Measurements from ENCODE around the gene TBL1Y. TPM values are rescaled to one million over a fixed set of nuclear protein-coding genes. Genes with fewer than 3 reads are reported as not detected.

The TBL1Y gene
- total RNA-seq, 1 donor from 2014 or later, result 1.2 TPM

GRCh38 chrY:6995987-6996386, 85.5 kb downstream of the TBL1Y start:
- peak; percentile 73 for DNase-seq (ENCODE audit: low read depth)

GRCh38 chrY:6997503-6998066, 87.1 kb downstream of the TBL1Y start:
- DNase-seq (ENCODE audit: low read depth), result no peak
- TF ChIP-seq, protein P1, sequence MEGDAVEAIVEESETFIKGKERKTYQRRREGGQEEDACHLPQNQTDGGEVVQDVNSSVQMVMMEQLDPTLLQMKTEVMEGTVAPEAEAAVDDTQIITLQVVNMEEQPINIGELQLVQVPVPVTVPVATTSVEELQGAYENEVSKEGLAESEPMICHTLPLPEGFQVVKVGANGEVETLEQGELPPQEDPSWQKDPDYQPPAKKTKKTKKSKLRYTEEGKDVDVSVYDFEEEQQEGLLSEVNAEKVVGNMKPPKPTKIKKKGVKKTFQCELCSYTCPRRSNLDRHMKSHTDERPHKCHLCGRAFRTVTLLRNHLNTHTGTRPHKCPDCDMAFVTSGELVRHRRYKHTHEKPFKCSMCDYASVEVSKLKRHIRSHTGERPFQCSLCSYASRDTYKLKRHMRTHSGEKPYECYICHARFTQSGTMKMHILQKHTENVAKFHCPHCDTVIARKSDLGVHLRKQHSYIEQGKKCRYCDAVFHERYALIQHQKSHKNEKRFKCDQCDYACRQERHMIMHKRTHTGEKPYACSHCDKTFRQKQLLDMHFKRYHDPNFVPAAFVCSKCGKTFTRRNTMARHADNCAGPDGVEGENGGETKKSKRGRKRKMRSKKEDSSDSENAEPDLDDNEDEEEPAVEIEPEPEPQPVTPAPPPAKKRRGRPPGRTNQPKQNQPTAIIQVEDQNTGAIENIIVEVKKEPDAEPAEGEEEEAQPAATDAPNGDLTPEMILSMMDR (conservative IDR thresholded peaks at IDR 0.05; ENCODE audit: low read depth, low read length), result no peak
- H3K4me3 ChIP-seq (ENCODE audit: low read depth, low read length), result no peak overlapping the region

More at GRCh38 chrY:6995987-6996386, 85.5 kb downstream of the TBL1Y start:
- H3K4me3 ChIP-seq (ENCODE audit: low read depth, low read length), result no peak overlapping the region
- TF ChIP-seq, protein P1 (conservative IDR thresholded peaks at IDR 0.05; ENCODE audit: low read depth, low read length), result no peak

GRCh38 chrY:6999905-7000304, 89.4 kb downstream of the TBL1Y start:
- H3K4me3 ChIP-seq (ENCODE audit: low read depth, low read length), result no peak overlapping the region
- TF ChIP-seq, protein P1 (conservative IDR thresholded peaks at IDR 0.05; ENCODE audit: low read depth, low read length), result no peak
- no peak for DNase-seq (ENCODE audit: low read depth)

- TF ChIP-seq, protein P1 (conservative IDR thresholded peaks at IDR 0.05; ENCODE audit: low read depth, low read length), result no peak
- H3K4me3 ChIP-seq (ENCODE audit: low read depth, low read length), result no peak overlapping the region
- no peak for DNase-seq (ENCODE audit: low read depth)
Measured at GRCh38 chrY:7002581-7002980, 92.1 kb downstream of the TBL1Y start.

DNA sequence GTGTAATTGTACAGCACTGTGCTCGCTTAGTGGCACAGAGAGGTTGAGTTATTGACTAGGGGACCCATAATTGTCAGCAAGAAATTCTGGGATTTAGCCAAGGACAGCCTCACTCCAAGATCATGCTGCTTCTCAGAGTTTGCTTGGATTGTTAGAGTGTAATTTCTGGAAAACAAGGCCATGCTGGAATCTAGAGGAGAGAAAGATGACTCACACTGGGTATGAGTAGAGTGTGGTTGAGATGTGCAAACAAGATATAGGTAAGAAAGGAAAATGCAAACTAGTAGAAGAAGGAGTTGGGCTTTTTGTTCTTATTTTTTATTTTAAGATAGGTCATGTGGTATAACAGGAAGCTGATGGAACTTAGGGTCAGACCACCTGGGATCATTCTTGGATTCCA, 97.4 kb downstream of the TBL1Y start:
- TF ChIP-seq, protein P1 (conservative IDR thresholded peaks at IDR 0.05; ENCODE audit: low read depth, low read length), result no peak
- DNase-seq (ENCODE audit: low read depth), result no peak
- no peak overlapping the region for H3K4me3 ChIP-seq (ENCODE audit: low read depth, low read length)

DNA sequence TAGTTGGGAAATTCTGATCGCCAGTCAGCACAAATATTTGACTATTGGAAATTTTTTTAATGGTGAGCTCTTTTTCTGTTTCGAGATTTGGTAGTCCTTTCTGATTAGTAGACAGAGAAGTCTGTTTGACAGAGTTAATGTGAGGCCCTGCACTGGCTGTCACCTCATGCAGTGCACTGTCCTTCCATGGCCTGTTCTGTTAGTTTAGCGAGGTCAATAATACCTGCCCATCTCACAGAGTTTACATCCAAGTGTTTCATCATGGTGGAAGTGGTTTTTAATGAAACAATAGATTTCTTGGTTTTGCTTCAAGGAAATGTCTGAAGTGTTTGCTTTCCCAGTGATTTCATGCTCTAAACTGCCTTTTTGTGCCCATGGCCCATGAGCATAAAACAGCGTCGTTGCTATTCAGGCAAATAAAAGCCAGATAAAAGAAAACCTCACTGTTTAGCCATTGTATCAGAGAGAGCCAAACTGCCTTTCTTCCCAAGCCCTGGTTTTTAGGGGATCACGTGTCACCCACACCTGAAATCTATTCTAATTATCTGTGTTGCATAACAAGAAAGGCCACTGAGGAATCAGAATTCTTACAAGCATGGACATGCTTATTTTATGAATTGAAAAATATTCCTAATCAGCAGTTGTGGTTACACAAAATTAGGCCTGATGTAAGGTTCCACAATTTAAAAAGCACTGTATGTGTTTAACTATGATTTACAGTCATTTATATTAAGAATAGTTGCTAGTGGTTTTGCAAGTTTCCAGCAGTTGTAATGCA, 98.3 kb downstream of the TBL1Y start:
- no peak overlapping the region for H3K4me3 ChIP-seq (ENCODE audit: low read depth, low read length)
- TF ChIP-seq, protein P1 (conservative IDR thresholded peaks at IDR 0.05; ENCODE audit: low read depth, low read length), result no peak

More for the DNA sequence above, 98.3 kb downstream of the TBL1Y start:
- no peak for DNase-seq (ENCODE audit: low read depth)

Data from epithelial cell of proximal tubule (primary cell).